GM12874 (cell line): Measurements from ENCODE around the gene OTOF.

Experiments used
- TF ChIP-seq, protein P1 (sequence below): IDR thresholded peaks from 2 replicates; pipeline ENCODE4 v1.5.1; 2011; ENCODE audit warnings: low read depth, mild to moderate bottlenecking, control low read depth, low read length, moderate library complexity; ENCODE audit not compliant: insufficient read depth

OTOF gene

DNA sequence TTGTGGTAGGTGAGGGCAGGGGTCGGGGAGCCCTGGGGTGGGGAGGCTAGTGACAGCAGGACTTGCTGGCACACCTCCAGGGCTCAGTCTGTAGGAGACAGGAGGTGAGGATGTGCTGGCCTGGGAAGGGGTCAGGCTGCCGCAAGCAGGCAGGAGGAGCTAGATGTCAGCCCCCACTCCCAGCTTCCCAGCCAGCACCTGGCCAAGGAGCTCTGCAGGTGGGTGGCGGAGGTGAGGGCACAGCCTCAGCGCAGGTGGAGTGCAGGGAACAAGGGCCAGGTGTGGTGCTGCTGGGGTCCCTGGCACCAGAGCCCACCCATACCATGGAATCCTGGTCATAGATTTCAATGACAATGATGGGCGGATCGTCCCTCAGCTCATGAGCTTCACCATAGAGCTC, 2.9 kb downstream of the OTOF start:
- TF ChIP-seq, protein P1, sequence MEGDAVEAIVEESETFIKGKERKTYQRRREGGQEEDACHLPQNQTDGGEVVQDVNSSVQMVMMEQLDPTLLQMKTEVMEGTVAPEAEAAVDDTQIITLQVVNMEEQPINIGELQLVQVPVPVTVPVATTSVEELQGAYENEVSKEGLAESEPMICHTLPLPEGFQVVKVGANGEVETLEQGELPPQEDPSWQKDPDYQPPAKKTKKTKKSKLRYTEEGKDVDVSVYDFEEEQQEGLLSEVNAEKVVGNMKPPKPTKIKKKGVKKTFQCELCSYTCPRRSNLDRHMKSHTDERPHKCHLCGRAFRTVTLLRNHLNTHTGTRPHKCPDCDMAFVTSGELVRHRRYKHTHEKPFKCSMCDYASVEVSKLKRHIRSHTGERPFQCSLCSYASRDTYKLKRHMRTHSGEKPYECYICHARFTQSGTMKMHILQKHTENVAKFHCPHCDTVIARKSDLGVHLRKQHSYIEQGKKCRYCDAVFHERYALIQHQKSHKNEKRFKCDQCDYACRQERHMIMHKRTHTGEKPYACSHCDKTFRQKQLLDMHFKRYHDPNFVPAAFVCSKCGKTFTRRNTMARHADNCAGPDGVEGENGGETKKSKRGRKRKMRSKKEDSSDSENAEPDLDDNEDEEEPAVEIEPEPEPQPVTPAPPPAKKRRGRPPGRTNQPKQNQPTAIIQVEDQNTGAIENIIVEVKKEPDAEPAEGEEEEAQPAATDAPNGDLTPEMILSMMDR: no peak

DNA sequence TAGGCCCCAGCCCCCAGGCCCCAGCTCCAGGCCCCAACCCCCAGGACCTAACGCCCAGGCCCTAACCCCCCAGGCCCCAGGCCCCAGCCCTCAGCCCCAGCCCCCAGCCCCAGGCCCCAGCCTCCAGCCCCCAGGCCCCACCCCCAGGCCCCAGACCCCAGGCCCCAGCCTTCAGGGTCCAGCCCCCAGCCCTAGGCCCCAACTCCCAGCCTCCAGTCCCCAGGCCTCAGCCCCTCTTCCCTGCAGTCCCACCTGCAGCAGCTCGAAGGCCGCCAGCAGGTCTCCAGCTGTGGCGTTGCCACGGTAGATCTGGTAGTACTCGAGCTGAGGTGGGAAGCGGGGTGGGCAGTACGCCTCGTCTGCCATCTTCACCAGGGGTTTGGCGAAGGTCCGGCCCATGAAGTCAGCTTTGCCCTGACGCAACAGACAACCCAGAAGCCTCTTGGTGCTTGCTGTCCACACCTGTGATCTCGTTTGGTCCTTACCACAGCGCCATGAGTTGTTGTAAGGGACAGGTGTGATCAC, 3.6 kb downstream of the OTOF start:
- TF ChIP-seq, protein P1: no peak

DNA sequence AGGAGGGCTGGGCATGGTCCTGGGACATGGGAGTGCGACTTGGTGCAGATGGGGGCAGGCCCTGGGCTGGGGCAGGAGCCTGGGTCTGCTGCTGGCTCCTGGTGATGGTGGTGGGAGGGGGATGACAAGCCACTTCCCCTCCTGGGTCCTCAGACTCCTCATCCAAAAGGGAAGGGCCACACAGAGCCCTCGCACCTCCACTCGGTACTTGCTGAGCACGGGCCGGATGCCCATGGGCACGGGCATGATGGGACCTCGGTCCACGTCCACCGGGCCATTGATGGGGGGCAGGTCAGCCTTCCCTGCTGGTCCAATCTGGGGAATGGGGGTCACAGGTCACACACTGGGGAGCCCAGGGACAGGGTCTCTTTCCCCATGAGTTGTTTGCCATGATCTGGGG, 4.1 kb downstream of the OTOF start:
- TF ChIP-seq, protein P1: no peak

DNA sequence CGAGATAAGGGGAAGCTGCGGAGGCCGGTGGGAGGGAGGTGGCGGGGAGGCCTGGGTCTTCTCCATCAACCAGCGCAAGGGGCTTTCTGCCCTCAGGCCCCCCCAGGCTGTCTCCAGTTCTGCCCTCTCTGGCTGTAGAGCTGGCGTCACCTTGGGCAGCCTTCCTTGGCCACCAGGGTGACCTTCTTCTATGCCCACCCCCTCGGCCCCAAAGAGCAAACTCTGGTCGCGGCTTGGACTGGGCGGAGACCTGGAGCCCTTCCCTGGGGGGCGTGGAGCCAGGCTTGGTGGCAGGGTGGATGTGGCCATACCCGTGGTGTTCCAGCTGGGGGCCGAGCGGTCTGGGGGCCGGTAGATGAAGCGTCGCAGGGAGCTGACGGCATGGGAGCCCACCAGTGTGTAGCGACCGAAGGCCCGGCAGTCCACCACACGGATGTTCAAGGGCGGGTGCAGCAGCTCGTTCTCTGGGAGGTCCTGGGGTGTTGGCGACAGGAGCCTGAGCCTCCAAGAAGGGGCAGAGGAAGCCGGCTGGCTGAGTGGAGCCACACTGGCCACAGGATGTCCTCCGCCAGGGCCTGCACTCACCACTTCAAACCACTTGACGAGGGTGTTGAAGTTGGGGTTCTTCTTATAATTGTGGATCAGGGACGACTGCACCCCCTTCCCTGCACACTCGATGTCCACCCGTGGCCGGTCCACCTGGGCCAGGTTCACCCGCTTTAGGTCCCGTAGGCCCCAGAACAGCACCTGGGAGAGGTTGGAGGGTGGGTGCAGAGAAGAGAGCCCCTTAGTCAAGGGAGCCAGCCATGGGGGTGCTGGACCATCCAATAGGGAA, 4.9 kb downstream of the OTOF start:
- TF ChIP-seq, protein P1: no peak

DNA sequence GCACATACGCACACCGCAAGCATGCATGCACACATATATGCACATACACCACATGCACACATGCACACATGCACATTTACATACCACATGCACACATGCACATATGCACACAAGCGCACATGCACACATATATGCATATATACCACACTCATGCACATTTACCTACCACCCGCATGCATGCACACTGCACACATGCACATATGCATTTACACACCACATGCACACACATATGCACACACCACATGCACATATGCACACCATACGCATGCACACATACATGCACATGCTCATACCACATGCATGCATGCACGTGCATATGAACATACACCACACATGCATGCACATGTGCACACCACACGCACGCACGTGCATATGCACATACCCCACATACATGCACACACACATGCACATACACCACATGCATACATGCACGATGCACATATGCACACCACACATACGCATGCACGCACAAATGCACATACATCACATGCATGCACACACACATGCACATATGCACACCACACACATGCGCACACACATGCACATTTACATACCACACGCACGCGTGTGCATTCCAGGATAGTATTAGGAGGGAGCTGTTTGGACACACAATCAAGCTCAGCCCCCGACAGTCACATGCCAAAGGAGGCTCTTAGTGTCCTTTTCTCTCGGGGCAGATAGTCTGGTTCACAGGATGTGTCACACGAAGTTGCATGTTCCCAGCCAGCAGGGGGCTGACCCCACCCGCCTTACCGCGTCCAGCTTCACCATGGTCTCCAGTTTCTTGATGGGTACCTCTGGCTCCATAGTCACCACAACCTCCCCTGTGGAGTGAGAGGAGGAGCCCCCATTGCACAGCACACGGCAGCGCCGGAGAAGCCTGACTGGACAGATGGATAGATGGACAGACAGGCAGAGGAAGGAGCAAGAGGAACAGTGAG, 5.9 kb downstream of the OTOF start:
- TF ChIP-seq, protein P1: no peak

DNA sequence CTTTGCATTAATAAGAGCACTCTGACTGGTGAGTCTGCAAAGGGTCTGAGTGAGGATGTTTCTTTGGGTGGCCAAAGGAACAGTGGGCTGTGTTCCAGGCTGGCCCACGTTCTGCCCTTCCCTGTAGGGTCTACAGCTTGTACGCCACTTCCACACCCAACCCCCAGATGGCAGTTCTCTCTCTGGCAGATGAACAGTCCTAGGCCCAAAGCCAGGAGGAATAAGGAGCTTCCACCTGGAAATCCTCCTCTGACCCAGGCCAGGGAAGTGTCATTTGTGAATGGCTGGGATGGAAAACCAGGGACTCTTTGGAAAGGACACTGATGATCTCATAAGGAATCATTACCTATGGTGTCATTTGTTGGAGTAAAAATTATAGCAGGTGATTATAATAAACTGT, 6.6 kb downstream of the OTOF start:
- TF ChIP-seq, protein P1: no peak

DNA sequence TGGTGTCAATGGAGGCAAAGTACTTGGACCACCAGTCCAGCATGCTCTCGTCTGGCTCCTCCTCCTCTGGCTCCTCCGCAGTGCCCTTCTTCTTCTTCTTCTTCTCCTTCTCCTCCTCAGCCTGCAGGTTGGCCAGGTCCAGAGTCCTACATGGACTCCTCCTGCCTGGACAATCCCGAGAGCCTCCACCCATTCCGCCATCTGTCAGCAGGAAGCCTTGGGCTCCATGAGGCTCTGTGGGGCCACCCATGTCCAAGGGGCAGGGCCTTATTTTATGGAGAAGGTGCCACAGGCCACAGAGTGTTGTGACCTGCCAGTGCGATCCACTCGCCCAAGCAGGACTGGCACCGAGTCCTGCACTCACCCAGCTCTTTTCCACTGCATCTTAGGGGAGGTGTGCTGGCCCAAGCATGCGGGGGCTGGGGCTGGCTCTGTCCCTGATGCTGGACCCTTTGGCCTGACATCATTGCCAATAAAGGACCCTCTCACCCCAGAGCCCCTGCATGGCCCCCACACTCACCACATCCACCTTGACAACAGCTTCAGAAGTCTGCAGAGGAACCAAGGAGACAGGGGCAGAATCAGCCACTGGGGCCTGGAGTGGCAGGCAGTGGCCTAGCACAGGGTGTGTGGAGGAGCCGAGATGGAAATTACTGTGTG, 7.2 kb downstream of the OTOF start:
- TF ChIP-seq, protein P1: no peak
